Kidney epithelial cell (primary cell): ENCODE results near the gene CTBP2. TPM values are rescaled to one million over a fixed set of nuclear protein-coding genes. Genes with fewer than 3 reads are reported as not detected.
"Not testable (repeated sequence)": the region's sequence is repeated elsewhere in the genome, so short reads cannot be mapped to it uniquely, and the experiment has no call there.

Source experiments
- DNase-seq: peaks from one replicate; pipeline ENCODE4 v3.0.0-alpha.2; 2010; ENCODE audit warnings: low read depth
- H3K27me3 ChIP-seq: 2 replicates; pipeline ENCODE4 v1.6.0; 2011; ENCODE audit warnings: low read length; ENCODE audit not compliant: control insufficient read depth, insufficient read depth
- H3K36me3 ChIP-seq: 2 replicates; pipeline ENCODE4 v1.5.1; 2011; ENCODE audit warnings: low read length; ENCODE audit not compliant: control insufficient read depth, insufficient read depth
- H3K4me3 ChIP-seq: 2 replicates; pipeline ENCODE4 v1.5.1; 2011; ENCODE audit warnings: low read depth, mild to moderate bottlenecking, control low read depth, low read length
- total RNA-seq: library from RNA; depleted of rRNA; stranded (reverse); fragments of >200 nt; gene quantifications from 2 replicates; pipeline ENCODE4 v1.2.3, GENCODE V29; 2015
- TF ChIP-seq, protein P1 (sequence below): IDR thresholded peaks from 2 replicates; pipeline ENCODE4 v1.5.1; 2011; ENCODE audit warnings: mild to moderate bottlenecking, moderate library complexity, low read length, control low read depth, inconsistent platforms; ENCODE audit not compliant: insufficient read depth, poor library complexity, severe bottlenecking

The CTBP2 gene
- total RNA-seq, 1 donor from 2014 or later = 136 TPM

DNA sequence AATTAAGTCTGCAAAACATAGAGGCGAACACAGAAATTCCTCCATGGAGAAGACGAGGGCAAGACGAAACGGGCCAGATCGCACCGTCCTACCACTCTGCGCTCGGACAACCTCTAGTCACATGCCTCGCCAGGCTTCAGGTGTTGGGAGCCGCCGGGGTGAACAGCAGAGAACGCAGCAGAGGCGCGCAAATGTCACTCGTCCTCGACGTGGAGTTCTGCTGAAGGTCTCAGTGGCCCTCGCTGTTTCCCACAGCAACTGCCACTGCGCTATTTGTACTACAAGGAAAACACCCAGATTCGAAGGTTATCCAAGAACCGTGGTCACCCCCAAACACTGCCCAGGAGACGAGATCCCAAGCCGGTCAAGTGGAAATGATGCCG, 9.2 kb downstream of the CTBP2 start:
- Histone ChIP-seq H3K27me3 (no peaks in the 10 kb centered on the region), H3K4me3 (no peak overlapping the region), H3K36me3 (no peaks in the 10 kb centered on the region)
- TF ChIP-seq, protein P1, sequence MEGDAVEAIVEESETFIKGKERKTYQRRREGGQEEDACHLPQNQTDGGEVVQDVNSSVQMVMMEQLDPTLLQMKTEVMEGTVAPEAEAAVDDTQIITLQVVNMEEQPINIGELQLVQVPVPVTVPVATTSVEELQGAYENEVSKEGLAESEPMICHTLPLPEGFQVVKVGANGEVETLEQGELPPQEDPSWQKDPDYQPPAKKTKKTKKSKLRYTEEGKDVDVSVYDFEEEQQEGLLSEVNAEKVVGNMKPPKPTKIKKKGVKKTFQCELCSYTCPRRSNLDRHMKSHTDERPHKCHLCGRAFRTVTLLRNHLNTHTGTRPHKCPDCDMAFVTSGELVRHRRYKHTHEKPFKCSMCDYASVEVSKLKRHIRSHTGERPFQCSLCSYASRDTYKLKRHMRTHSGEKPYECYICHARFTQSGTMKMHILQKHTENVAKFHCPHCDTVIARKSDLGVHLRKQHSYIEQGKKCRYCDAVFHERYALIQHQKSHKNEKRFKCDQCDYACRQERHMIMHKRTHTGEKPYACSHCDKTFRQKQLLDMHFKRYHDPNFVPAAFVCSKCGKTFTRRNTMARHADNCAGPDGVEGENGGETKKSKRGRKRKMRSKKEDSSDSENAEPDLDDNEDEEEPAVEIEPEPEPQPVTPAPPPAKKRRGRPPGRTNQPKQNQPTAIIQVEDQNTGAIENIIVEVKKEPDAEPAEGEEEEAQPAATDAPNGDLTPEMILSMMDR = no peak
- no peak for DNase-seq

GRCh38 chr10:125150376-125151083, 9.8 kb downstream of the CTBP2 start:
- DNase-seq, H3K27me3 ChIP-seq: not testable (repeated sequence)

DNA sequence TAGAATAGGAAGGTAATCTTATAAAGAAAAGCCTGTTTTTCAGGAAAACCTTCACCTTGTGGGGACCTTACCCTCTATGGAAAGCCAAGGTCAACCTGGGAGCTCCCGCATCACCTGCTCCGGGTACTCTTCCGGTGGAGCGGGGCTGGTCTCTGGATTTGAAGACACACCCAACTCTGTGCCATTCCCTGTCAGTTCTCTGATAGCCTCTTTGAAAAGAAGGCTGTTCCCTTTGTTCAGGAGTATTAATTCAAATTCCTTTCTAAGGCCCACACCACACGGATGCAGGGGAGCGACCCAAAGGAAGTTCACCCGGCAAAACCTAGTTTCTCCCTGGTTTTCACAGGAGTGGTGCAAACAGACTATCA, 10.7 kb downstream of the CTBP2 start:
- DNase-seq = no peak
- TF ChIP-seq, protein P1 = no peak
- Histone ChIP-seq H3K4me3 (no peak overlapping the region), H3K27me3 (no peaks in the 10 kb centered on the region), H3K36me3 (no peaks in the 10 kb centered on the region)

More at GRCh38 chr10:125150376-125151083, 9.8 kb downstream of the CTBP2 start:
- not testable (repeated sequence) for H3K36me3 ChIP-seq, H3K4me3 ChIP-seq

DNA sequence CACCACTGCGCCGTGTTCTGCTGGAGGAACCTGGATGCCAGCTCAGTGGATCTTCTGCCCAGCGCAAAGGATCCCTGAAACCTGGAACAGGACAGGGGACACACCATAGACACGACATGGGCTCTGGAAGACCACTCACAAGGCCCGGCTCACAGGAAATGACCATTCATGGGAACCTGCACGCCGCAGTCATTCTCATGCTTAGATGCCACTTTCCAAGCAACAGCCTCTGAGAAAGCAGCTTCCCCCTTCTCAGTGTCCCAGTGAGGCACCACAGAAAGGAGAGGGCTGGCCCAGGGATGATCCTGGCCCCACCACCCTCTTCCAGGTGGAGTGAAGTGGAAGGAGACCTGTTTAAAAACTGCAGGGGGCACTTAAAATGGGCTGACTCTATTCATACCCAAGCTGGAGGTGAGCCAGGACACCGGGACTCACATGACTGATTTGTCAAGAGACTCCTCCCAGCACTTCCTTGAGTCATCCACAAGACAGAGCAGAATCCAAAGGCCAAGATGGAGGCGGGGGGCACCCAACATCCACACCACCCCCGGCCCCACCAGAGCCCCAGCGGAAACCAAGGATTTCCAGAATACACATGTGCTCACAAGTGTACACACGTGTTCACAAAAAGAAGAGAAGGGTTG, 11.2 kb downstream of the CTBP2 start:
- H3K27me3 ChIP-seq = no peaks in the 10 kb centered on the region
- no peaks in the 10 kb centered on the region for H3K36me3 ChIP-seq
- TF ChIP-seq, protein P1 = no peak
- no peak overlapping the region for H3K4me3 ChIP-seq
- peak; percentile 81 for DNase-seq

- Histone ChIP-seq H3K27me3 (no peaks in the 10 kb centered on the region), H3K4me3 (no peak overlapping the region), H3K36me3 (no peaks in the 10 kb centered on the region)
- DNase-seq = no peak
- TF ChIP-seq, protein P1 = no peak
These were observed 11.8 kb downstream of the CTBP2 start for GRCh38 chr10:125148528-125148927.

GRCh38 chr10:125147971-125148439, 12.4 kb downstream of the CTBP2 start:
- Histone ChIP-seq H3K36me3 (no peaks in the 10 kb centered on the region), H3K4me3 (no peak overlapping the region), H3K27me3 (no peaks in the 10 kb centered on the region)
- TF ChIP-seq, protein P1 = no peak
- DNase-seq = no peak
